Ovary (tissue), 3 donors: ENCODE measurements around the gene DHODH.

ENCODE experiments used
- CTCF ChIP-seq, 3 donors: fragments of 450-650 bp in 2 of 3; fragments of 200-600 bp in 1 of 3; IDR thresholded peaks; one replicate each; pipeline versions ENCODE4 v1.5.1 to v1.8.0; 2016 to 2022; ENCODE audit warnings: antibody characterized with exemption in 3 of 3, mild to moderate bottlenecking in 1 of 3
- EP300 ChIP-seq: sonication (generic); formaldehyde crosslinking; IDR thresholded peaks from one replicate; pipeline ENCODE4 v1.6.1; 2017; ENCODE audit warnings: antibody characterized with exemption
- POLR2A ChIP-seq: fragments of 450-650 bp; IDR thresholded peaks from one replicate; pipeline ENCODE4 v1.6.1; 2017; ENCODE audit warnings: antibody characterized with exemption, mild to moderate bottlenecking, moderate library complexity
- donor health status: DM: no; HTN: no; CAD: no.

- no peak for TF ChIP-seq CTCF (IDR thresholded peaks at IDR 0.05)
- no peak for TF ChIP-seq POLR2A
- no peak for TF ChIP-seq EP300
These were observed 40.6 kb downstream of the DHODH start for GRCh38 chr16:72049110-72049509.
